LoVo (cell line): ENCODE measurements around the gene ZSWIM6.
"Not testable (repeated sequence)": the region's sequence is repeated elsewhere in the genome, so short reads cannot be mapped to it uniquely, and the experiment has no call there.

Experiments
- DNase-seq: peaks from one replicate; pipeline ENCODE4 v3.0.0-alpha.2; 2016; ENCODE audit warnings: low spot score

ZSWIM6 gene

GRCh38 chr5:61407706-61408270 is 75.7 kb downstream of the ZSWIM6 start:
- no peak for DNase-seq

- peak; percentile 99 for DNase-seq
Measured at GRCh38 chr5:61408476-61409168, 76.6 kb downstream of the ZSWIM6 start.

- peak; percentile 83 for DNase-seq
Measured at GRCh38 chr5:61409568-61409967, 77.5 kb downstream of the ZSWIM6 start.

- DNase-seq: no peak
Measured at GRCh38 chr5:61410811-61411210, 78.8 kb downstream of the ZSWIM6 start.

- DNase-seq: no peak
Measured at GRCh38 chr5:61412361-61412760, 80.3 kb downstream of the ZSWIM6 start.

- DNase-seq: not testable (repeated sequence)
Measured at GRCh38 chr5:61413205-61413604, 81.1 kb downstream of the ZSWIM6 start.

GRCh38 chr5:61414806-61415205 is 82.7 kb downstream of the ZSWIM6 start:
- DNase-seq: no peak

GRCh38 chr5:61416010-61416409 is 84.0 kb downstream of the ZSWIM6 start:
- DNase-seq: no peak

- no peak for DNase-seq
Measured at GRCh38 chr5:61416420-61416819, 84.4 kb downstream of the ZSWIM6 start.

- DNase-seq: no peak
Measured at GRCh38 chr5:61417340-61417739, 85.3 kb downstream of the ZSWIM6 start.

- no peak for DNase-seq
Measured at GRCh38 chr5:61417851-61418250, 85.8 kb downstream of the ZSWIM6 start.

GRCh38 chr5:61419106-61419505 is 87.0 kb downstream of the ZSWIM6 start:
- no peak for DNase-seq

GRCh38 chr5:61420016-61420415 is 88.0 kb downstream of the ZSWIM6 start:
- DNase-seq: no peak

GRCh38 chr5:61421262-61421661 is 89.2 kb downstream of the ZSWIM6 start:
- not testable (repeated sequence) for DNase-seq

- no peak for DNase-seq
Measured at GRCh38 chr5:61423487-61424145, 91.6 kb downstream of the ZSWIM6 start.

- no peak for DNase-seq
Measured at GRCh38 chr5:61425918-61426317, 93.9 kb downstream of the ZSWIM6 start.

- DNase-seq: no peak
Measured at GRCh38 chr5:61429906-61430305, 97.8 kb downstream of the ZSWIM6 start.

- DNase-seq: no peak
Measured at GRCh38 chr5:61431923-61432620, 100.0 kb downstream of the ZSWIM6 start.

GRCh38 chr5:61435368-61435767 is 103.3 kb downstream of the ZSWIM6 start:
- no peak for DNase-seq

GRCh38 chr5:61438298-61438970 is 106.4 kb downstream of the ZSWIM6 start:
- DNase-seq: no peak

- DNase-seq: no peak
Measured at GRCh38 chr5:61440086-61440485, 108.0 kb downstream of the ZSWIM6 start.

- no peak for DNase-seq
Measured at GRCh38 chr5:61440596-61440995, 108.5 kb downstream of the ZSWIM6 start.
